Measurements from ENCODE around the gene C13orf46. TPM values are rescaled to one million over a fixed set of nuclear protein-coding genes. Genes with fewer than 3 reads are reported as not detected.

C13orf46 gene
- total RNA-seq, 1 experiment from 2014 or later, result 0.33 TPM

DNA sequence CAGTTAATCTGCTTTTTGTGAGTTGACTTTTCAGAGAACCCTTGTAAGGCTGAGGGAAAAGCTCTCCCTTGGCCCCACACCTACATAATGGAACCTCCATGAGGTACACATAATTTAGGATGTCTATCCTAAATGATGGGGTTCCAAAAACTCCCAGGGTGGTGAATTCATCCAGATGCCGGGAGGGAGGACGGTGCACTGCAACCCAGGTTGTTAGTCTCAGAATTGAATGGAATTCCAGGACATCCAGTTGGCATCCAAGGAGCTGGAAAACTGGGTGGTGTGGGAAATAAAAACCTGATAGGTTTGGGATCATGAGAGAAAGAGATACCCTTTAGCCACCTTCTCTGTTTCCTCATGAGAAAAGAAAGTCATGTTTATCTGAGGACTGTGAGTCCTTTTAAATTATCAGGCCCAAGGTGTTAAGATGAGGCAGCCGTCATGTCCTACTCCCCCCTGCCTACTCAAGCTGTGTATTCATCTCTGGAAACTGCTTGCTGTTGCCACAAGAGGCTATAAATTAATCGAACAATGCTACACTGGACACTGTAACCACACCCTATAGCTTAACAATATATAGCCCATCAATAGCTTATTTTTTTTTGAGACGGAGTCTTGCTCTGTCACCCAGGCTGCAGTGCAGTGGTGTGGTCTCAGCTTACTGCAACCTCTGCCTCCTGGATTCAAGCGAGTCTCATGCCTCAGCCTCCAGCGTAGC, 49.5 kb downstream of the C13orf46 start:
- TF ChIP-seq, protein P1, sequence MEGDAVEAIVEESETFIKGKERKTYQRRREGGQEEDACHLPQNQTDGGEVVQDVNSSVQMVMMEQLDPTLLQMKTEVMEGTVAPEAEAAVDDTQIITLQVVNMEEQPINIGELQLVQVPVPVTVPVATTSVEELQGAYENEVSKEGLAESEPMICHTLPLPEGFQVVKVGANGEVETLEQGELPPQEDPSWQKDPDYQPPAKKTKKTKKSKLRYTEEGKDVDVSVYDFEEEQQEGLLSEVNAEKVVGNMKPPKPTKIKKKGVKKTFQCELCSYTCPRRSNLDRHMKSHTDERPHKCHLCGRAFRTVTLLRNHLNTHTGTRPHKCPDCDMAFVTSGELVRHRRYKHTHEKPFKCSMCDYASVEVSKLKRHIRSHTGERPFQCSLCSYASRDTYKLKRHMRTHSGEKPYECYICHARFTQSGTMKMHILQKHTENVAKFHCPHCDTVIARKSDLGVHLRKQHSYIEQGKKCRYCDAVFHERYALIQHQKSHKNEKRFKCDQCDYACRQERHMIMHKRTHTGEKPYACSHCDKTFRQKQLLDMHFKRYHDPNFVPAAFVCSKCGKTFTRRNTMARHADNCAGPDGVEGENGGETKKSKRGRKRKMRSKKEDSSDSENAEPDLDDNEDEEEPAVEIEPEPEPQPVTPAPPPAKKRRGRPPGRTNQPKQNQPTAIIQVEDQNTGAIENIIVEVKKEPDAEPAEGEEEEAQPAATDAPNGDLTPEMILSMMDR (IDR thresholded peaks at IDR 0.05; ENCODE audit: unreplicated experiment), result no peak
- no peak overlapping the region for H3K4me3 Mint-ChIP-seq (ENCODE audit: low read depth, unreplicated experiment)
- CTCF ChIA-PET, result no interaction called here
- H3K27me3 Mint-ChIP-seq (ENCODE audit: unreplicated experiment), result peaks cover 10% of the 10 kb centered on the region
- H3K9me3 Mint-ChIP-seq (ENCODE audit: low read depth, unreplicated experiment), result peaks cover 4% of the 10 kb centered on the region
- no TSS peak for BruUV-seq (replicated peaks)
- H3K36me3 Mint-ChIP-seq (ENCODE audit: insufficient read depth, unreplicated experiment), result no peaks in the 10 kb centered on the region
- no peak overlapping the region for H3K27ac Mint-ChIP-seq (ENCODE audit: unreplicated experiment)
- no peak for DNase-seq
- H3K4me1 Mint-ChIP-seq (ENCODE audit: low read depth, unreplicated experiment), result no peaks in the 10 kb centered on the region
- intact Hi-C loops (cut with micrococcal nuclease; ENCODE audit: unreplicated experiment), result no loop called here

DNA sequence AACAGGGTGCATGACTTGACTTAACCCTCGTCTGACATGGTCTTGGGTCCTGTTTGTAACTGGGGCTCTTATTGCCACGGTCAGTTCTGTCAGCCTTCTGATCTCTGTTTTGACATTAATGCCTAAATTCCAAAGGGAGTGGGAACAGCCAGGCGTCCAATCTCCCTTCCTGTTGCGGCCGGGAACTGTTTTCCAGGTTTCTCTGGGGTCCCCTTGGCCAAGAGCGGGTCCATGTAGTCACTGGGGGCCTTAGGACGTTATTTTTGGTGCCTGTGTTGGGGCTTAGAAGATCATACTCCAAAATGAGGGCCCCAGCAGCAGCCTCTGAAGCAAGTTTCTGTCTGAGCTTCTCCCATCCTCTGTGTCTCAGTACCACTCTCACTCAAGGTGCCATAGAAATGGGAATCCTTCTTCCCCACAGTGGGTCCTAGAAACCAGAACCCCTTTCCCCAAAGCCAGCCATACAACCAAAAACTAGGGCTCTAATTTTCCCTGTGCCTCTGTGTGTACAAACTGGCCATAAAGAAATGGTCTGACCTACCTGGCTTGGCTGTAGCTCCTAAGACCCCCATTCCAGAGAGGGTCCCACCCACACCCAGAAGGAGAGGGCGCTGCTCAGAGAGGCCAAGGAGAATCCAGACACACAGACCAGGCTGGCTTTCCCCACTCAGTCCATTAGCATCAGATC, 50.4 kb downstream of the C13orf46 start:
- no peaks in the 10 kb centered on the region for H3K4me1 Mint-ChIP-seq (ENCODE audit: low read depth, unreplicated experiment)
- intact Hi-C loops (cut with micrococcal nuclease; ENCODE audit: unreplicated experiment), result no loop called here
- CTCF ChIA-PET, result no interaction called here
- H3K36me3 Mint-ChIP-seq (ENCODE audit: insufficient read depth, unreplicated experiment), result no peaks in the 10 kb centered on the region
- no TSS peak for BruUV-seq (replicated peaks)
- TF ChIP-seq, protein P1 (IDR thresholded peaks at IDR 0.05; ENCODE audit: unreplicated experiment), result no peak
- H3K27me3 Mint-ChIP-seq (ENCODE audit: unreplicated experiment), result peaks cover 10% of the 10 kb centered on the region
- no peak overlapping the region for H3K27ac Mint-ChIP-seq (ENCODE audit: unreplicated experiment)
- DNase-seq, result no peak
- peaks cover 4% of the 10 kb centered on the region for H3K9me3 Mint-ChIP-seq (ENCODE audit: low read depth, unreplicated experiment)
- H3K4me3 Mint-ChIP-seq (ENCODE audit: low read depth, unreplicated experiment), result no peak overlapping the region

DNA sequence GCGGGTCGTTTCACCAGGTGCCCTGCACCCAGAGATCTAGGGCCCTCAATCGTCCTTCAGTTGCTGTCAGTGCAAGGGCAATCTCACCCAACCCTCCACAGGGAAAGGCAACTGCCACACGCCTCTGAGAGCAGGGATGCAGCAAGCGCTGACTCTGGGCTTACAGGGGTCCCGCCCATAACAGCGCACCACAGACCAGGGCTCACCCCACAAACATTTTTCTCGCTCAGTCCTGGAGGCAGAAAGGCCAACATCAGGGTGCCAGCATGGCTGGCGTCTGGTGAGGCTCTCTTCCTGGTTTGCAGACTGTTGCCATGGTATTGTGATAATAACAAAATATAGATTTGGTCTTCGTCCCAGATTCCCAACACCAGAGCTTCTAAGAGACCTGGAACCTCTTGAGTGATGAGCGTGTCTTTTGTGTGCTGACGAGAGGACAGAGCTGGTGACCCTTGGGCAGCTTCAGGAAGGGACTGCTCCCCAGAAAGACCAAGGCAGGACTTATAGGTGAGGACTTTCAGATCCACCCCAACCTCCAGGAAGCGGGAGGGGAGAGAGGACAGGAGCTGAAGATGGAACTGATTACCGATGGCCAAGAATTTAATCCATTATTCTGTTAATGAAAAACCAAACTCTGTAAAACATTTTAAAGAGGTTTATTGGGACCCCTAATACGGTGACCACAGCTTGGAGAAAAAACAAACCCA, 51.3 kb downstream of the C13orf46 start:
- H3K27me3 Mint-ChIP-seq (ENCODE audit: unreplicated experiment), result peaks cover 10% of the 10 kb centered on the region
- peaks cover 4% of the 10 kb centered on the region for H3K9me3 Mint-ChIP-seq (ENCODE audit: low read depth, unreplicated experiment)
- CTCF ChIA-PET, result no interaction called here
- H3K4me3 Mint-ChIP-seq (ENCODE audit: low read depth, unreplicated experiment), result no peak overlapping the region
- intact Hi-C loops (cut with micrococcal nuclease; ENCODE audit: unreplicated experiment), result no loop called here
- H3K36me3 Mint-ChIP-seq (ENCODE audit: insufficient read depth, unreplicated experiment), result no peaks in the 10 kb centered on the region
- no peaks in the 10 kb centered on the region for H3K4me1 Mint-ChIP-seq (ENCODE audit: low read depth, unreplicated experiment)
- no peak overlapping the region for H3K27ac Mint-ChIP-seq (ENCODE audit: unreplicated experiment)
- no peak for DNase-seq
- TF ChIP-seq, protein P1 (IDR thresholded peaks at IDR 0.05; ENCODE audit: unreplicated experiment), result no peak
- BruUV-seq (replicated peaks), result no TSS peak

DNA sequence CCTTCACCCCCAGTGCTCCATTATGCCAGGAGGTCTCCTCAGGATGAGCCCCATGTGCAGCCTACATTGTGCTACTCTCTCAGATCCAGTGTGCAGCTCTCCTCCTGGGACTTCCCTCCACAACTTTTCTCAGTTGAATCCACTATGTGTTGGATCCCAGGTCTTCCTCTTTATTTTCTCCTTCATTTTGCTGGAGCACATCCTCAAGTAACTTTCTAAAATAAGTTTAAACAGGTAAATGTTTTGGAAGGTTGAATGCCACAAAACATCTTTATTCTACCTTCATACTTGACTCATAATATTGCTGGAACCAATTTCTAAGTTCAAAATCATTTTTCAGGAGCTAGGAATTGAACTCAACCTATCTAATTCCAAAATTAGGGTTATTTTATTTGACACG, 52.1 kb downstream of the C13orf46 start:
- no peak for DNase-seq
- CTCF ChIA-PET, result no interaction called here
- no peak overlapping the region for H3K4me3 Mint-ChIP-seq (ENCODE audit: low read depth, unreplicated experiment)
- H3K9me3 Mint-ChIP-seq (ENCODE audit: low read depth, unreplicated experiment), result peaks cover 4% of the 10 kb centered on the region
- no peaks in the 10 kb centered on the region for H3K4me1 Mint-ChIP-seq (ENCODE audit: low read depth, unreplicated experiment)
- intact Hi-C loops (cut with micrococcal nuclease; ENCODE audit: unreplicated experiment), result no loop called here
- no peaks in the 10 kb centered on the region for H3K36me3 Mint-ChIP-seq (ENCODE audit: insufficient read depth, unreplicated experiment)
- BruUV-seq (replicated peaks), result no TSS peak
- H3K27me3 Mint-ChIP-seq (ENCODE audit: unreplicated experiment), result peaks cover 10% of the 10 kb centered on the region
- no peak overlapping the region for H3K27ac Mint-ChIP-seq (ENCODE audit: unreplicated experiment)
- TF ChIP-seq, protein P1 (IDR thresholded peaks at IDR 0.05; ENCODE audit: unreplicated experiment), result no peak
